Fibroblast of the aortic adventitia (primary cell): ENCODE data around the gene ABCA8. TPM values are rescaled to one million over a fixed set of nuclear protein-coding genes. Genes with fewer than 3 reads are reported as not detected.

ENCODE experiments used
- DNase-seq: peaks from one replicate; pipeline ENCODE4 v3.0.0-alpha.2; 2010; ENCODE audit warnings: low read depth
- H3K4me3 ChIP-seq: 2 replicates; pipeline ENCODE4 v1.5.1; 2011; ENCODE audit warnings: low read depth, mild to moderate bottlenecking, control low read depth, low read length, moderate library complexity
- total RNA-seq: library from RNA; depleted of rRNA; stranded (reverse); fragments of >200 nt; gene quantifications from 2 replicates; pipeline ENCODE4 v1.2.3, GENCODE V29; 2012; ENCODE audit warnings: low replicate concordance
- TF ChIP-seq, protein P1 (sequence below): IDR thresholded peaks from 2 replicates; pipeline ENCODE4 v1.5.1; 2011; ENCODE audit warnings: mild to moderate bottlenecking, low read length, control low read depth, inconsistent platforms; ENCODE audit not compliant: insufficient read depth

Gene ABCA8
- total RNA-seq, 1 donor, result 93.5 TPM

- H3K4me3 ChIP-seq, result no peak overlapping the region
- TF ChIP-seq, protein P1, sequence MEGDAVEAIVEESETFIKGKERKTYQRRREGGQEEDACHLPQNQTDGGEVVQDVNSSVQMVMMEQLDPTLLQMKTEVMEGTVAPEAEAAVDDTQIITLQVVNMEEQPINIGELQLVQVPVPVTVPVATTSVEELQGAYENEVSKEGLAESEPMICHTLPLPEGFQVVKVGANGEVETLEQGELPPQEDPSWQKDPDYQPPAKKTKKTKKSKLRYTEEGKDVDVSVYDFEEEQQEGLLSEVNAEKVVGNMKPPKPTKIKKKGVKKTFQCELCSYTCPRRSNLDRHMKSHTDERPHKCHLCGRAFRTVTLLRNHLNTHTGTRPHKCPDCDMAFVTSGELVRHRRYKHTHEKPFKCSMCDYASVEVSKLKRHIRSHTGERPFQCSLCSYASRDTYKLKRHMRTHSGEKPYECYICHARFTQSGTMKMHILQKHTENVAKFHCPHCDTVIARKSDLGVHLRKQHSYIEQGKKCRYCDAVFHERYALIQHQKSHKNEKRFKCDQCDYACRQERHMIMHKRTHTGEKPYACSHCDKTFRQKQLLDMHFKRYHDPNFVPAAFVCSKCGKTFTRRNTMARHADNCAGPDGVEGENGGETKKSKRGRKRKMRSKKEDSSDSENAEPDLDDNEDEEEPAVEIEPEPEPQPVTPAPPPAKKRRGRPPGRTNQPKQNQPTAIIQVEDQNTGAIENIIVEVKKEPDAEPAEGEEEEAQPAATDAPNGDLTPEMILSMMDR, result no peak
- no peak for DNase-seq
These were observed 107.5 kb downstream of the ABCA8 start for GRCh38 chr17:68847711-68848110.

DNA sequence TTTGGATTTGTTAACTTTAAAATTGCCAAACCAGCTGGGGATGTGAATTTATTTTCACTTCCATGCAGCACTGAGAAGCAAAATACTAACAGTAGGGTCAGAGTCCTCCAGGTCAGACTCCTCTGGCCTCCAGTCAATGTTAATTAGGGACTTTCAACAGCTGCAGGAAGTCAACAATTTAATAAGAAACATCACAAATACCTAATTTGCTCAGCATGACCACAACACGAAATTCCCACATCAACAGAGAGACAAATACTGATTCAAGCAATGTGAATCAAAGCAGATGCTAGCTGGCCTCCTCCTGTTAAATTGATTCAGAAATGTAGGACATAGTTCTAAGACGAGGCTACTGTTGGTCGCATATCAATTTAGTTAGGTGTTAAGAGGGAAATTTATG, 111.7 kb downstream of the ABCA8 start:
- TF ChIP-seq, protein P1, result no peak
- no peak for DNase-seq
- no peak overlapping the region for H3K4me3 ChIP-seq

DNA sequence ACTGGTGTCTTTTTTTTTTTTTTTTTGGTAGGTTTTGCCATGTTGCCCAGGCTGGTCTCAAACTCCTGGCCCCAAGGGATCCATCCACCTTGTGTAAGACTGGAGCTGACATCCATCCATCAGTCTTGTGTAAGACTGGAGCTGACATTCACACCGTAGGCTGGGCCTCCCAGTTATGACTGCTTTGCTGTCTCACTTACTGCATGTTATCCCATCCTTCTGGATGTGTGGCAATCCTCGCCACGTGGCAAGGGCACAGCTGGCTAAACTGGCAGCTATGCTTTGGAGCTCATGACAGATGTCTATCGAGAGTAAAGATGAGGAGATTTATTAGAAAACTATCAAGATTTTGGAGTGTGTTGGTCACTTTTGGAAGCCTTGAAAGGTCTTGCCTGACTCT, 115.1 kb downstream of the ABCA8 start:
- TF ChIP-seq, protein P1, result no peak
- H3K4me3 ChIP-seq, result no peak overlapping the region
- DNase-seq, result no peak

GRCh38 chr17:68835071-68835470, 120.1 kb downstream of the ABCA8 start:
- H3K4me3 ChIP-seq, result no peak overlapping the region
- TF ChIP-seq, protein P1, result no peak
- DNase-seq, result no peak

- no peak for DNase-seq
- H3K4me3 ChIP-seq, result no peak overlapping the region
- TF ChIP-seq, protein P1, result no peak
These were observed 120.8 kb downstream of the ABCA8 start for GRCh38 chr17:68834328-68834836.

GRCh38 chr17:68832109-68832802, 122.9 kb downstream of the ABCA8 start:
- TF ChIP-seq, protein P1, result no peak
- DNase-seq, result no peak

More at GRCh38 chr17:68832109-68832802, 122.9 kb downstream of the ABCA8 start:
- no peak overlapping the region for H3K4me3 ChIP-seq
